GM18873 (cell line): Measurements from ENCODE around the gene FAM114A1.

Source experiments
- ATAC-seq: cut with Tn5 transposase; IDR thresholded peaks from one replicate; pipeline ENCODE4 v1.9.1; 2021; ENCODE audit warnings: mild to moderate bottlenecking, moderate library complexity, moderate number of reproducible peaks; ENCODE audit not compliant: unreplicated experiment, low FRiP score

Gene FAM114A1

GRCh38 chr4:38857354-38858096, 10.1 kb upstream of the FAM114A1 start:
- peak; percentile 48 for ATAC-seq

GRCh38 chr4:38858097-38858420, 9.5 kb upstream of the FAM114A1 start:
- no peak for ATAC-seq

GRCh38 chr4:38859501-38859900, 8.1 kb upstream of the FAM114A1 start:
- ATAC-seq = no peak

- ATAC-seq = peak; percentile 42
Observed at GRCh38 chr4:38860788-38861424, 6.7 kb upstream of the FAM114A1 start.

GRCh38 chr4:38861791-38862190, 5.8 kb upstream of the FAM114A1 start:
- no peak for ATAC-seq

GRCh38 chr4:38865445-38865844, 2.2 kb upstream of the FAM114A1 start:
- no peak for ATAC-seq

- no peak for ATAC-seq
Observed at GRCh38 chr4:38866973-38867477, 581 bp upstream of the FAM114A1 start.

GRCh38 chr4:38868059-38868960, 704 bp downstream of the FAM114A1 start:
- ATAC-seq = no peak

GRCh38 chr4:38869511-38869910, 1.9 kb downstream of the FAM114A1 start:
- ATAC-seq = no peak

- ATAC-seq = no peak
Observed at GRCh38 chr4:38870098-38870808, 2.6 kb downstream of the FAM114A1 start.

- no peak for ATAC-seq
Observed at GRCh38 chr4:38871593-38871992, 4.0 kb downstream of the FAM114A1 start.

- ATAC-seq = no peak
Observed at GRCh38 chr4:38872620-38873019, 5.0 kb downstream of the FAM114A1 start.

- ATAC-seq = no peak
Observed at GRCh38 chr4:38873290-38873944, 5.8 kb downstream of the FAM114A1 start.

GRCh38 chr4:38876636-38877035, 9.0 kb downstream of the FAM114A1 start:
- ATAC-seq = no peak

GRCh38 chr4:38884254-38884653, 16.6 kb downstream of the FAM114A1 start:
- no peak for ATAC-seq

- ATAC-seq = no peak
Observed at GRCh38 chr4:38889143-38889542, 21.5 kb downstream of the FAM114A1 start.

GRCh38 chr4:38891051-38891983, 23.7 kb downstream of the FAM114A1 start:
- ATAC-seq = no peak

GRCh38 chr4:38894322-38894982, 26.8 kb downstream of the FAM114A1 start:
- no peak for ATAC-seq
